Dermis blood vessel endothelial cell (primary cell): Measurements from ENCODE around the gene TMED4. TPM values are rescaled to one million over a fixed set of nuclear protein-coding genes. Genes with fewer than 3 reads are reported as not detected.
A peak's percentile ranks its signal among the peaks of the same experiment; 100 is the strongest.

ENCODE experiments used
- DNase-seq: peaks from one replicate; pipeline ENCODE4 v3.0.0; 2010
- total RNA-seq: library from RNA; depleted of rRNA; stranded (reverse); fragments of >200 nt; gene quantifications from 2 replicates; pipeline ENCODE4 v1.2.3, GENCODE V29; 2014

The TMED4 gene
- 78.8 and 191 TPM in 2 replicates for total RNA-seq

DNA sequence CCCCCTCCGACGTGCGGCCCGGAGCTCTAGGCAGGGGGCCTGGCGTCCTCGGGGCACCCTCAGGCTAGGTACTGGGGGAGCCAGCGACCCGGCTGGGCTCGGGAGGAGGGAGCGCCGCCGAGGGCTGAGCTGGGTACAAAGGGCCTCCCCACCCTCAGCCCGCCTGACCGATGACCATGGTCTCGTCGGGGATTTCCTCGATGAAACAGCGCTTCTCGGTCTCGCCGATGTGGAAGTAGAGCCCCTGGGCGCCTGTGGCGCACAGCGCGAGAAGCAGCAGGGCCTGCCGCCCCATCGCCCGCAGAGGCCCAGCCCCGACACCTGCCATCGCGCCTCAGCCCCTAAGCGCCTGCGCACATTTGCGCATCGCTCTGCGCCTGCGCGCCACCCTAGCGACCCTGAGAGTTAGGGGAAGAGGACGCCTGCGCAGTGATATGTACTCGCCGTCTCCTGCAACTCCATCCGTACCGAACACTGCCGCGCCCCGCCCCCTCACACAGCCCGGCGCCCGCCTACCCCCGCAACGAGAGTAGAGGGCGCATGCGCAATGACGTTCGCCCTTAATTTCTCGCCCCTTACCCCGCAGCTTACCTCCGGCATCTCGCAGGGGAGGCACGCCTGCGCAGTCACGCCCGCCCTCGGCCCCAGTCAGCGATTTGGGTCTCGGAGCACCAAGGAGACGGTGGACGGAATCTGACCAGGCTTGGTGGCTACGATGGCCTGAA lies at the start of gene TMED4:
Gene TMED4, minus strand, starts transcription at position 353 of the 725 bp plus-strand sequence. Its CDS starts 25 bp downstream, at position 328.
- DNase-seq, result peak; percentile 99

DNA sequence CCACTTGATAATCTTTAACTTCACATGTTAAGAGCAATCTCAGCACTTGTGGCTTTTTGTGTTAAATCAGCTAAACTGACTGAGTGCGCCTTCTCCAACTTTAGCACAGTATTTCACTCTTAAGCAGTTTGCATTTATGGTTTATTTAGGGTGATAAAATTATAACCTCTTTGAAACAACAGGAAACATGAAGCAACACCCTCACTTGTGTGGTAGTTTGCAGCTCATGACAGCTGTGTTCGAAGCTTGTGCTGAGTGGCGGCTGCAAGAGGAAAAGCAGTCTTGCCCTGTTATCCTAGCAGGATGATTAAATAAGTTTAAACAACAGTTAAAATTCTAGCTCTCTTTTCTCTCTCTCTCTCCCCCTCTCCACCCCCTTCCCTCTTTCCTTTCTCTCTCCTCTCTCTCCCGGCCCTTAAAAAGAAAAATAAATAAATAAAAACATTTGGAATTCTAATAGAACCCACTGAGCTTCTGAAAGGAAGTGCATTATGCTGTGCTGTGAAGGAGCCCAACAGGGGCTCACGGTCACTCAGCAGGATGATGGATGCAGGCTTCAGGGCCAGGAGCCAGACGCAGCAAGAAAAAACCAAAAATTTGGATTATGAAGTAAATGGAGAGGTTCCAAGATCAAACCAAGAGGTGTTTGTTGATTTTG lies 49.6 kb upstream of the TMED4 start:
- DNase-seq, result peak; percentile 33

DNA sequence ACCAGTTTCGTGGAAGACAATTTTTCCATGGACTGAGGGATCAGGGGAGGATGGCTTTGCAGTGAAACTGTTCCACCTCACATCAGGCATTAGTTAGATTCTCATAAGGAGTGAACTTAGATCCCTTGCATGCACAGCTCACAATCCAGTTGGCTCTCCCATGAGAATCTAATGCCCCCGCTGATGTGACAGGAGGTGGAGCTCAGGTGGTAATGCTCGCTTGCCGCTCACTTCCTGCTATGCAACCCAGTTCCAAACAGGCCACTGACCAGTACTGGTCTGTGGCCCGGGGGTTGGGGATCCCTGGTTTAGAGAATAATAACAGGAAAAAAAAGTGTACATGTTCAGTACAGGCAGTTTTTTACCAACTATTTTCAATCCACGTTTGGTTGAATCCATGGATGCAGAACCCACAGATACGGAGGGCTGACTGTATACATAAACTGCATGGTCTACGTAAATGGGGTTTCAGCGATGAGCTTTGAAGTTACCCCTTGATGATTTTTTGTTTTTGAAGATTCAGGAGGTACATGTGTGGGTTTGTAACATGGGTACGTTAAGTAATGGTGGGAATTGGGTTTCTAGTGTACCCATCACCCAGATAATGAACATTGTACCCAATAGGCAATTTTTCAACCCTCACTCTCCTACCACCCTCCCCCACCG lies 48.9 kb upstream of the TMED4 start:
- no peak for DNase-seq

DNA sequence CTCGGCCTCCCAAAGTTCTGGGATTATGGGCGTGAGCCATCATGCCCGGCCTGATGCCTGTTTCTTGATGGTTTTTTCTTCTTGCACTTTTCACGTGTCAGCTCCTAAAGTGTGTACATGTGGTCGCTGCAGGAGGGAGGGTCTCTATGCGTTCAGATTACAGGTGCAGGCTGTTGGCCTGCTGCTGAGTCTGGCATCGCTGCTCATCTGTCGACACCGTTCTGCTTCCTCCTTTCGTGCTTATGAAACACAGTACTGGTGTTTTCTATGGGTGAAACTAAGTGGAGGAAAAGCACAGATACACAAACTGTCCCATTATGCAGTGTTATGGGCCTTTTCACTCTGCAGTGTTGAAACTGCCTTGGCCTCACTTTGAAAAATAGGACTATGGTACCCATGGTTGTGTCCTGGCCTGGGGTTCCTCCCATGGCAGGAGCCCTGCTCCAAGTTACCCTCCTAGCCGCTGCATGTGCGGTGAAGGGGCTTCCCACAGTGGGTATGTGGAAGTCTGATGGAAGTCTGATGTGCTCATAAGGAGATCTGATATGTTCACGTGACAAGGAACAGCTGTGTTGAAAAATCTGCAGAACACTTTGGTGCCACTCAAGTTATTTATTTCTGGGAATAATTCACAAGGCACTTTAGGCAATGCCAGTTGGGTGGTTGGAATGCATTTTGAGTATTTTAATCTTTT lies 47.9 kb upstream of the TMED4 start:
- no peak for DNase-seq

DNA sequence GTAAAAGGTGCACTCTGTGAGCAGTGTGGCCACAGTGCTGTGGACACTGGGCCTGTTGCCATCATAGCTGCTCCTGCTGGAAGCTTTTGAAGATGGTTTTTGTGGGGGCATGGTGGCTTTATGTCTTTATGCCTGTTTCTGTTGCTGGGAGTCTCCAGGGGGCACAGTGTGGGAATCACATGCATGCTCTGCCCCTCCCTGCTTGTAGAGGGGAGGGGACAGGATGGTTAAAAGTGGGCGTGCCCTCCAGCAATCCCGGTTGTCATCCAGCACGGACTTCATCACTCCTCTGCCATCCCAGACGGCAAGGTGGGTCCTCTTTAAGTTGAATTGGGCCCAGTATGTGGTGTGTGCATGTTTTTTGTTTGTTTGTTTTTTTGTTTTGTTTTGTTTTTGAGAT lies 44.6 kb upstream of the TMED4 start:
- no peak for DNase-seq

DNA sequence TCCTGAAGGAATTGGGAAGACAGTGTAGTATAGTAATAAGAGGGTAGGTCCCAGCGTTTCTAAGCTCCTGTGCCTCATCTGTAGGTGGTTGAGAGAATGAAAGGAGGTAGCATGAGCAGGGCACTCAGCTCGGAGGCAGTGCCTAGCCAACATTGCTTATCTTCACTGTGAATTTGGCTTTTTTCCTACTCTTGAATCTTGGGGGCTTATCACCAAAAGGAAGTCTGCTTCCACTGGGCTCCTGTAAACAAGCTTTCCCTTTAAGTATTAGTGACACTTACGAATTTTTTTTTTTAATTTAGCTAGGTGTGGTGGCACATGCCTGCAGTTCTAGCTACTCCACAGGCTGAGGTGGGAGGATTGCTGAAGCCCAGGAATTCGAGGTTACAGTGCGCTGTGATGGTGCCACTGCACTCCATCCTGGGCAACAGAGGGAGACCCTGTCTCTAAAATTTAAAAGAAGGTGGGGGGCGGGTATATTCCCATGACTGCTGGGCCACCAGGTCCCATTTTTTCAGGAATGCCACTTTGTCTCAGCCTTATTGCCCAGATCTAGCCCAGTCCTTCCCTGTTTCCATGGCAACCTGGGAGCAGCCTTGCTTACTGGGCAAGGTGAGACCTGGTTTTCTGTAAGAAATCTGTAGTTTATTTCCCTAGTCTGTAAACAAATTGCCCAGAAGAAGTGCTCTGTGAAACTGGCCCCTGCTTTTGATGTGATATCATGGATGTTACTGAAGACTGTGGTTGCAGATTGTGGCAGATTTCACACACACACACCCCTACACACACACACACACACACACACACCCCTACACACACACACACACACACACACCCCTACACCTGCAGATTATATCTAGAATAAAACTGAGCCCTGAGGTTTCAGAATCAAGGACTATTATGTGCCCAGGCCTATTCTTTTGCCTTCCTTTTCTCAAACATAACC lies 43.8 kb upstream of the TMED4 start:
- no peak for DNase-seq

DNA sequence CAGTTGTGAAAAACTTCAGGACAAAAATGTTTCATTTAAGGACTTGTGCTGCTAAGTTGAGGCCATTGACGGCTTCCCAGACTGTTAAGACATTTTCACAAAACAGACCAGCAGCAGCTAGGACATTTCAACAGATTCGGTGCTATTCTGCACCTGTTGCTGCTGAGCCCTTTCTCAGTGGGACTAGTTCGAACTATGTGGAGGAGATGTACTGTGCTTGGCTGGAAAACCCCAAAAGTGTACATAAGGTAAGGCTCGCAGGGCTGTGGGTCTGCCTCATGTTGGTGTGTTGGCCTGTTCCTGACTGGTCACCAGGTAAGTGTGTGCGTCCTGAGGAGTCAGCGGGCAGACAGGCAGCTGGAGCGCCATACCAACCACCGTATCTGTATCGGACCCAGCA lies 42.3 kb upstream of the TMED4 start:
- no peak for DNase-seq

DNA sequence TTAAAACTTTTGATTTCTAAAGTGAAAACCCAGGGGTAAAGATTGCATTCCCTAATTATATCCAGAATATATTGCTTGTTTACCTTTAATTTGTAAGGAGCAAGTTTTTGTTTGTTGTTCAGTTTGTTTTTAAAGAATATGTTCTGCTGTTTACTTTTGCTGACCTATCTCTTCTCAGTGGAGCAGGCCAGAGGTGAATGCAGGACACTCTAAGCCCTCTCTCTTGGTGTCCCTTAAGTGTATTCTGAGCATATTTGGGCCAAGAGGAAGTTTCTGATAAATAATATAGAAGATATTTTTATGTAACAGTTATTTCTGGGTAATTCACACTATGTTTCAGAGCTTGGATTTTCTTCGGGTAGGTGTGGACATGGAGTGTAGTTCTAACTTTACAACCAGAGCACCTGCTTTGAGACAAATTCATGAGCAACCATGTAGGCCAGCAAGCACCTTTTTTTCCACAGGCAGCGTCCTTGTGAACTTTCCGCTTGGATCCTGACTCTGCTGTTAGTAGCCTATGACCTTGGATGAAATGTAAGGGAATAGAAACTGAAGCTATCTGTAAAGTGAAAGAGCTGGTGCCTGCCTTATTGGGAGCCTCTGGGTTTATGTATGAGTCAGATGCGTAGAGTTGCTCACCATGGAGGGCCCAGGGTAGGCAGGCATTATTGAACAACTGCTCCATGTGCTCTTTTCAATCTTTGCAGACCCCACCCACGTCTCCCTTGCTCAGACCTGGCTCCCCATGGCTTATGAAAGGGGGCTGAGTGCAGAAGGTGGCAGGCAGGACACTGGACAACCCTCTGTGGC lies 40.5 kb upstream of the TMED4 start:
- DNase-seq, result no peak

DNA sequence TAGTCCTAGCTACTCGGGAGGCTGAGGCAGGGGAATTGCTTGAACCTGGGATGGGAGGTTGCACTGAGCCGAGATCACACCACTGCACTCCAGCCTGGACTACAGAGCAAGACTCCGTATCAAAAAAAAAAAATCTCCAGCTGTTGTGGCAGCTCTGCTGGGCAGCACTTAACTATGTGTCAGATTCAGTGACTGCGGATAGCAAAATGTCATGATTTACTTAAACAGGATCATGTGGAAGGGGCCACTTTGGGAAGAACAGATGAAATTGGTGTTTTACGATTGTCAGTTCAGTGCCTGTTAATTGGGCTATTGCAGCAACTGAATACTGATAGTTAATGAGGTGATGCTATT lies 39.7 kb upstream of the TMED4 start:
- DNase-seq, result no peak

DNA sequence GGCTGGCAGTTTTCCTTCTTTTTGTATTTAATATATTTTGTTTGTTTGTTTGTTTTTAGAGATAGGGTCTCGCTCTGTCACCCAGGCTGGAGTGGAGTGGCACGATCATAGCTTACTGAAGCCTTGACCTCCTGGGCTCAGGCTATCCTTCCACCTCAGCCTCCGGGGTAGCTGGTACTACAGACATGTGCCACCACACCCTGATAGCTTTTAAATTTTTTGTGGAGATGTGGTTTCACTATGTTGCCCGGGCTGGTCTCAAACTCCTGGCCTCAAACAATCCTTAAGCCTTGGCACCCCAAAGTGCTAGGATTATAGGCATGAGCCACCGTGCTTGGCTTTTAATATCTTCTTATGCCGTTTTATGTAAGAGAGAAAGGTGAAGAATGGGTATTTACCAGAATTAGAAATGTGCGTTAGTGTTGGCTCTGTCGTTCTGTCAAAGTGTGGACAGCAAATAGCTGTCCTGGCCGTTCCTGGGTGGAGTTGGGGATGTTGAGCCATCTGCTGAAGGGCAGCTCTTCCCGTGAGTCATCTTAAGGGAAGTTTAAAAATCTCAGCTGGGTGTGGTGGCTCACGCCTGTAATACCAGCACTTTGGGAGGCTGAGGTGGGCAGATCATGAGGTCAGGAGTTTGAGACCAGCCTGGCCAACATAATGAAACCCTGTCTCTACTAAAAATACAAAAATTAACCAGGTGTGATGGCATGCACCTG lies 39.2 kb upstream of the TMED4 start:
- DNase-seq, result peak; percentile 39

DNA sequence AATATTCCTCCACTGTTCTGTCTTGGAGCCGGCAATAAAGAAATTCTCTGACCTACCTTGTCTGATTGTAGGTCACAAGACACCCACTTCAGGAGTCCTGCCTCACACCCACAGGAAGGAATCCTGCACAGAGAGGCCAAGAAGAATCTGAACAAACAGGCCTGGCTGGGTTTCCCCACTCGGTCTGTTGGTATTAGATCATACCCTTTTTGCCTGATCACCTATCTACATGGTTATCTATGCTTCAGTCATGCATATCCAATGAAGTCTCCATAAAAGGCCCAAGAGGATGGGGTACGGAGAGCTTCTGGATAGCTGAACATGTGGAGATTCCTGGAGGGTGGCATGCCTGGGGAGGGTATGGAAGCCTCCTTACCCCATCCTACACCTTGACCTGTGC lies 36.7 kb upstream of the TMED4 start:
- DNase-seq, result no peak

DNA sequence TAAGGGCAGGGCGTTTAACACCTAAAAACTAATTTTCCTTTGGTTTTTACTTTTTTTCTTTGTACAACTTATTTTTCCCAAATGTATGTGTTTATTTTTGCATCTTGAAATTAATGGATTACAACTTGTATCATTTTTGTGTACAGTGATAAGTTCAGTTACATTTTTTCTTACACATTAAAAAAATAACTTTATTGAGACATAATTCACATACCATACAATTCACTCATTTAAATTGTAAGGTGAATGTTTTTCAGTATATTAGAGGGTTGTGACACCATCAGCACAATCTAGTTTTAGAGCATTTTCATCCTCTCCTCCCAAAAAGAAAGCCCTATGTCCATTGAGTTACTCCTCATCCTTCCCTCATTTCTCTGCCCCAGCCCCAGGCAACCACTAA lies 36.0 kb upstream of the TMED4 start:
- DNase-seq, result no peak

DNA sequence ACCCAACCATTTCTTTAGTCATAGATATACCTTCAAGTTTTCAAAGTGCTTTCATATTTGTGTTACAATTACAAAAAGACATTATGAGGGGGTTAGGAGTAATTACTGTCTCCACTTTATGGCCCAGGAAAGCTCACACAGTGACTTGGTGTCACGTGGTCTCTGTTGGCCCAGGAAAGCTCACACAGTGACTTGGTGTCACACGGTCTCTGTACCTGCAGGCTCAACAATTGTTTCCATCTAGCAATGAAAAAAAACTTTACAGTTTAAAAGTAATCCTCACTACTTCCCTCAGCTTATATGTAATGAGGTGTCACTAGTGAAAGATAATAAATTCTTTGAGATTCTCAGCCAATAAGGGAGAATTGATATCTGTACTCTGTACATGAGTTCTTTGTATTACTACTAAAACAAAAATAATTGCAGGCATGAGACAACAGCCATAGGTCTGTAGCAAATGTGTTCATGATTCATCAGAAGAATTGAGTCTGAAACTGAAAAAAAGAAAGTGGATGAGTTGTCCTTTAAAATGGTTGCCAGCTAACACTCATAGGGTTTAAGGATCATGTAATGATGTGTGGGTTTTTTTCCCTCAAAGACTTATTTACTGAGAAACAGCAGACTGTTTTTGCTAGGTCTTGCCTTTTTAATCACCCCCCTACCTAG lies 35.3 kb upstream of the TMED4 start:
- no peak for DNase-seq

DNA sequence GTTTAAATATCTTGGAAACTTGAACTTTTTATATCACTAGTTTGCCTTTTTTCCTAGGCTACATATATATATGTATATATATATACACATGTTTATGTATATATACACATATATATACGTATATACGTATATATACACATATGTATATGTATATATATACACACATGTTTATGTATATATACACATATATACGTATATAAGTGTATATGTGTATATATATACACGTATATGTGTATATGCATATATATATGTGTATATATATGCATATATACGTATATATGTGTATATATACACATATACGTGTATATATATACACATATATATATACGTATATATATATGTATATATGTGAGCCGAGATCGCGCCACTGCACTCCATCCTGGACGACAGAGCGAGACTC lies 34.5 kb upstream of the TMED4 start:
- DNase-seq, result no peak

DNA sequence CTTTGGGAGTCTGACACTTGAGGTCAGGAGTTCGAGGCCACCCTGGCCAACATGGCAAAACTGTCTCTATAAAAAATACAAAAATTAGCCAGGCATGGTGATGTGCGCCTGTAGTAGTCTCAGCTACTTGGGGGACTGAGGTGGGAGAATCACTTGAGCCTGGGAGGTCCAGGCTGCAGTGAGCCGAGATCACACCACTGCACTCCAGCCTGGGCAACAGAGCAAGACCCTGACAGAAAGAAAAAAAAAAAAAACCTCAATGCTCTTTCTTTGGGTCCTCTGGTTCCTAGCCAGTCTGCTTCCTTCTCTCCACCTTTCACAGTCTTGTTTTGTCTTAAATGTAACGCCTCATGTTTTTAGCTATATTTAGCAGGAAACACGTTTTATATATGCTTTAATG lies 33.8 kb upstream of the TMED4 start:
- DNase-seq, result no peak

DNA sequence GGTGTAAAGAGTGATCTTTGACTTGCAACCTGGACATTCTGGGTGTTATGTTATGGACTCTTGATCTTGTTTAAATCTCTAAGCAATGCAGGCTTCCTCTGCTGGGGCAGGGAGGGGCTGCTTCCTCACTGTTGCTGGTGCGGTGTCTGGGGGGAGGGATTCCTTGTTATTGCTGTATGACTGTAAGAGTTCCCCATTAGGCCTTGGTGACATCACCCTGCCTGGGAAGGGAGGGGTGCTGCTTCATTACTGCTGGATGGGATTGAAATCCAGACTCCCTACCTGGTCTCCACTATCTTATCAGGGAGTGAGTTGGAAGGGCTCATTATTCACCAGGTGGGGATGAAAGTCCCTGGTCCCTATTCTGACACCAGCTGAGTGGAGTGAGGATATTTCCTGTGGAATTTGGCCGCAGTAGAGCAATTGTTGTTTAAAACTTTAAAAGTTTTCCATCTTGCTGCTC lies 33.1 kb upstream of the TMED4 start:
- DNase-seq, result peak; percentile 68

DNA sequence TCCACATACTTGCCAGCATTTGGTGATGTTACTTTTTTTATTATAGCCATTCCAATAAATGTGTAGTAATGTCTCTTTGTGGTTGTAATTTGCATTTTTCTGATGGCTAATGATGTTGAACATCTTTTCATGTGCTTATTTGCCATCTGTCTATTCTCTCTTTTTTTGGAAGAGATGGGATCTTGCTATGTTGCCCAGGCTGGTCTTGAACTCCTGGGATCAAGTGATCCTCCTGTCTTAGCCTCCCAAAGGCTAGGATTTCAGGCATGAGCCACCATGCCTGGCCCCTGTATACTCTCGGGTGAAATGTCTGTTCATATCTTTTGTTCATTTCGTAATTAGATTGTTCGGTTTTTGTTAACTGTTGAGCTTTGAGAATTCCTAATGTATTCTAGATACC lies 27.8 kb upstream of the TMED4 start:
- DNase-seq, result no peak

DNA sequence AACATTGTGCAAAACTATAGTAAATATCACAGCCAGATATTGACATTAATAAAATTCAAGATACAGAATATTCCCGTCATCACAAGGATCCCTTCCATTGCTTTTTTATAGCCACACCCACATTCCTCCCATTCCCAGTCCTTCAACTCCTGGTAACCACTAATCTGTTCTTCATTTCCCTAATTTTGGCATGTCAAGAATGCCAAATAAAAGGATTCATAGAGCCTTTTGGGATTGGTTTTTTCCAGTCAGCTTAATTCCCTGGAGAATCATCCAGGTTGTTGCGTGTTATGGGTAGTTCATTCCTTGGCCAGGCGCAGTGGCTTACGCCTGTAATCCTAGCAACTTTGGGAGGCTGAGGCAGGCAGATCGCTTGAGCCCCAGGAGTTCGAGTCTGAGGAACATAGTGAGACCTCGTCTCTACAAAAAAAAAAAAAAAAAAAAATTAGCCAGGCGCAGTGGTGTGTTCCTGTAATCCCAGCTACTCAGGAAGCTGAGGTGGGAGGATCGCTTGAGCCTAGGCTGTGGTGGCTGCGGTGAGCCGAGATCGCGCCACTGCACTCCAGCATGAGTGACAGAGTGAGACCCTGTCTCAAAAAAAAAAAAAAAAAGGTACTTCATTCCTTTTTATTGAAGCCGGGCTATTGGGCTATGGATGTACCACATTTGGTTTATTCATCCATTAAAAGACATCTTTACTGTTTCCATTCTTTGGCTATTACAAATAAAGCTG lies 27.1 kb upstream of the TMED4 start:
- DNase-seq, result no peak
